ENCODE data around the gene ACTG2.
"Not testable (repeated sequence)": the region's sequence is repeated elsewhere in the genome, so short reads cannot be mapped to it uniquely, and the experiment has no call there.

Gene ACTG2

DNA sequence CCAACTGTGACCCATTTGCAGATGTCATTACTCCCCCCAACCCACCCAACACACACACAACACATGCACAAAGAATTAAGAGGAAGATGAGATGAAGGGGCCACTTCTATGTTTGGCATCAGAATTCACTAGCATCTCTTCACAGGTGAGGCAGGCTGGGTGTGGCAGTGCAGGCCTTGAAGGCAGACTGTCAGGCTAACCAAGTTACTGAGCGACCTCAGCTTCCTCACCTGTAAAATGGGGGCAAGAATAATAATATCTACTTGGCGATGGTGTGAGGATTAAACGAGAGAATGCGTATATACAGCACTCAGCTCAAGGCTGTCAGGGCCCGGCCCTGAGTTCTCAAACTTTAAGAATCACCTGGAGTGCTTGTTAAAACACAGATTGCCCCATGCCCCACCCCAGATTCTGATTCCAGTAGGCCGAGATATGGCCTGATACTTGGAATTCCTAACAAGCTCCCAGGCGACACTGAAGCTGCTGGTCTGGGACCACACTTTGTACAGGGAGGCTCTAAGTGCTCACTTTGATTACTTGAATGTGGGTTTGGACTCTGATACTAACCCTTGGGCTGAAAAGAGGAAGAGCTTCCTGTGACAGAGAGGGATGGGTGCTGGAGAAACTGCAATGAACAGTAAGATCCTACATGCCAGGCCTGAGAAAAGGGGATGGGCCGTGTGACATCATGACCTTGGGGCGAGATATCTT lies 1.1 kb downstream of the ACTG2 start:
- no peak for DNase-seq

DNA sequence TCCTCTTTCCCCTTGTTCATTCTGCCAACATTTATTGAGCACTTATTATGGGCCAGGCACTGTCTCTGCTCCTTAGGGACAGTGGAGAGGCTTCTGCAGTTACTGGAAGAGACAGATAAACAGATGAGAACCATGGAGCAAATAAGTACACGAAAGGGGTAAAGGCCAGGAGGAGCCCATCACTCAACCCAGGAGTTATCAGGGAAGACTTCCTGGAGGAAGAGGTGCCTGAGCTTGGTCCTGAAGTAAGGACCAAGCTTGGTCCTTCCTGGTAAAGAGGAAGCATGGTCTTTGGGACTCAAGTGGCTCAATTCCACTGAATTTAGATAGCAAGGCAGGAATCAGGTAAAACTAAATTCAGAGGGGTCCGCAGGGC lies 1.7 kb downstream of the ACTG2 start:
- DNase-seq = no peak

DNA sequence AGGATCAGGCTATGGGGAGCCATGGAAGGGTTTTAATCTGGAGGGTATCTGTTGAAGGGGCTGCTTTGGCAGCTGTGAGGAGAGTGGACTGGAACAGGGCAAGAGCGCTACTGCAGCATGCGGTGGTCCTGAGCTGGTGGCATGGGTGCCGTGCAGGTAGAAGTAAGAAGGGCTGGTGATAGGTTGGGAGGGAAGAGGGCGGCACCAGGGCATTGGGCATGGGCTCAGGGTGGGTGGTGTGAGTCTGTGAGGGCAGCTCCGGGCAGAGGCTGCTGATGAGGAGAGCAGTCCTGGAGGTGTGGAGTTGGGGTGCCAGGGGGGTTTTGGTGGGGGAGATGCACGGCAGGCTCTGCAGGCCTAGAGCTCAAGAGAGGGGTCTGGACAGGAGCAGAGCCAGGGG lies 2.1 kb downstream of the ACTG2 start:
- DNase-seq = no peak

DNA sequence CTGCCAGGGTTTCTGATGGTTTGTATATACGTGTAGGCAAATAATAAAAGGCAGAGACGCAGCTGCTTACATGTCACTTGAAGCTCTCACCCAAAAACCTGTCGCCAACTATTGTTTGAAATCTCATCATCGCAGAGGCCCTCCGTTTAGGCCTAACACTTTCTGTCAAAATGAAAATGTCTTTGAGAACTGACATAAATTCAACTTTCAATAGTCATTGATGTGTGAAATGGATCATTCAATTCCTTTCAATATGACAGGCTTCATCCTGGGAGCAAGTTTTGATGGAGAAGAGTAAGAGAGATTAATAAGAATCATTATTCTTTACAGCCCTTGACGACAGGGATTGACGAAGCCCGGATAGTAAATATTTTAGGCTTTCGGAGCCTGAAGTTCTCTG lies 2.7 kb downstream of the ACTG2 start:
- DNase-seq = no peak

DNA sequence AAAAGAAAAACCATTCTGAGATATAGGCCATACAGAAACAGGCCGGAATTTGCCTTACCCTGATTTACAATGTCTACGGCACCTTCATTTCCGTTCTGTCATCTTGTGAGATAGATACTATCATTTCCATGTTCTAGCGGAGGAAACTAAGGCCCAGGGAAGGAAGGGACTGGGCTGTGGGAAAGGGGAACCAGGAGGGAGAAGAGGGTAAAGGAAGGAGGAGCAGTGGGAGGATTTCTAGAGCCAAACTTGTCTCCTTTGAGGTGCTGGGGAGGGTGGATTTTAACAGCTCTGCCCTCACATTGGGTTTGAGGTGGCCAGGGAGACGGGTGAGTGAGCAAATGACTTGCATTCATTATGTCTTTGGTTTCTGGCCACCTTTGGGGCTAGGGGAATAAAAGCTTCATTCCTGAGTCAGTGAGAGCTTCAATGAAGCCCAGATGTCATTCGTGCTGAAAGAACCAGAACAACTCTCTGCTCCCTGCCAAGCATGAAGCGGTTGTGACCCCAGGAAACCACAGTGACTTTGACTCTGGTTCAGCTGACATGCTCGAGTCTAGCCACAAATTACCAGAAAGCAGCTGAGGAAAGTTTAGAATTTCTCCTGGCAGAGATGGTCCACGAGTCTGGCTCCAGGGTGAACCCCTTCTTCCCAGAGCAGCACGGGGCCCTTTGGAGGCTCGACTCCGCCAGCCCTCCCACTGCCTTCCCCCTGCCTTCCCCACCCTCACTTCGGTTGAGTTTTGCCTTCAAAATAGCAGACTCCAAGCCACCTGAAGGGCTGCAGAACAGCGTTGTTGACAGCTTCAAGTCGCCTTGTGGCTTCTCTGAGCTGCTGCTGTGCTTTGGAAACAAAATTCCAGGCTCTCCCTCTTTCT lies 3.8 kb downstream of the ACTG2 start:
- no peak for DNase-seq

DNA sequence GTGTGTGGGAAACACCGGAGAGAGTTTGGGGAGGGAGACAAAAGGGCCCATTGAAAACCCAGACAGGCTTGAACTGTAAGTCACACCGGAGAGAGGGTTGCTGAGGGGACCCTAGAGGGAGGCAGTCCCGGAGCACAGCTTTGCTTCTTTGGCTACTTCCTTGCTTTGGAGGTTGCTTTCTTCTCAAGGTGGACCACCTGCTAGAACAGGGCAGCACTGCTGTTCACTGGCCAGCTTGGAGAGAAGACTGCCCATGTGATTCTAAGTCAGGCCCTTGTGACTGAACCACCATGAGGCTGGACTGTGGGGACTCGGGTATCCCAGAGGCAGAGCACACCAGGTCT lies 4.4 kb downstream of the ACTG2 start:
- no peak for DNase-seq

DNA sequence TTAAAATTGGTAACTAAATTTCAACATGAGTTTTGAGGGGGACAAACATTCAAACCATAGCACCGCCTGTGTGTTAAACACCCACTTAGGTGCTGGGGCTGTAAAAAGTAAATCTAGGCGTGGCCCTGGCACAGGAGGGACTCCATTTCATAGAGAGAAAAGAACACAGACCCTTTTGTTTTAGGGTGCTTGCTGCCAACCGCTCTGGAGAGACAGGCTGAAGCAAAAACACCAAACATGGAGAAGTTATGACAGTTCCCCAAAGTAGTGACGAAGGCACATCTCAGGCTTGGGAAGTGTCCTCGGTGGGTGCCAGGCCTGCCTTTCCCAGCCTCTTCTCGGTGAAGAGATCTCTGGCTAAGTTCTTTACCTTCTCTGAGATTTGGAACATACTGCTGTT lies 5.1 kb downstream of the ACTG2 start:
- DNase-seq = no peak

DNA sequence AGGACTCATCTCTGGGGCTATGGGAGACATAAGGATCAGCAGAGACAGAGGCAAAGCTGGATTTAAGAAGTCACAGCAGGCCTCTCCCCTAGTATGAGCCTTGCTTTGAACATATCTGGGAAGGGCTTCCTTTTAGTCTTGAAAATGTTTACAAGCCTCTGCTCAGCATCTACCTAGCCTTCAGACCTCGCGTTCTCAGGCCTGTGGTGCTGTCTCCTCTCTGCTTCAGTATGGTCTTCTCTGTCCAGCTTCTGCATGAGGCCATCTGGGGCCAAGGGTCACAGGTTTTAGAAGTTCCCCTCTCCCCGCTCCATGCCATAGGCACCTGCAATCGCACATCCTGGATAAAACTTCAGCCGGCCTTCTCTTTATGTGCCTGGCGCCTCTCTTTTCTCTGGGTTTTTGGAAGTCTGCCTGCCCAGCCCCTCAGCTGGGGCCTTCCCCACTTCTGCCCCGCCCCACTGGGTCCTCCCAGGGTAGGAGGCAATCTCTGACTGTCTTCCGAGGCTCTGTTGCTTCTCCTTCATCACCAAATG lies 7.1 kb downstream of the ACTG2 start:
- no peak for DNase-seq

DNA sequence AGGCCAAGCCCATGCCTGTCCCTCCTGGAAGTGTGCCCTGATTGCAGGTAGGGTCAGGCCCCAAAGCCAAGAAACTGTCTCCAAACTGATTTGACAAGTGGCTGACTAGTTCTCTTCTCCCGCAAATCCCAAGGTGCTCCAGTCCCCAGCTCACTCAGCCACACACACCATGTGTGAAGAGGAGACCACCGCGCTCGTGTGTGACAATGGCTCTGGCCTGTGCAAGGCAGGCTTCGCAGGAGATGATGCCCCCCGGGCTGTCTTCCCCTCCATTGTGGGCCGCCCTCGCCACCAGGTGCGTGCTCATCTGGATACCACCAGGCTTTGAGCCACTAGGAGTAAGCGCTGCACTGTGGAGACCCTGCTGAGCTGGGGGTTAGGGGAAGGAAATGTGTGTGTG lies 8.3 kb downstream of the ACTG2 start:
- no peak for DNase-seq

DNA sequence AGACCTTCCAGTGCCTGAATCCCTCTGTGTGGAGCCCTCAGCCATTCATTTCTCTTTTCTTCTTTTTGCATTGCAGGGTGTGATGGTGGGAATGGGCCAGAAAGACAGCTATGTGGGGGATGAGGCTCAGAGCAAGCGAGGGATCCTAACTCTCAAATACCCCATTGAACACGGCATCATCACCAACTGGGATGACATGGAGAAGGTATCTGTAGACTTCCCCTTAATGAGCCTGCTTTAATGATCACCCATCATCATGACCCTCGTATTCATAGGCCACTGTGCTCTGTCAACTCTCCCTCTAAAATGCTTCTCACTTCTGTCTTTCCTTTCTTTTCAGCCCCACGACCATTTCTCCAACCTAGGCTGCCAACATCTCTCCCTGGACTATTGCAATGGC lies 9.5 kb downstream of the ACTG2 start:
- DNase-seq = no peak

DNA sequence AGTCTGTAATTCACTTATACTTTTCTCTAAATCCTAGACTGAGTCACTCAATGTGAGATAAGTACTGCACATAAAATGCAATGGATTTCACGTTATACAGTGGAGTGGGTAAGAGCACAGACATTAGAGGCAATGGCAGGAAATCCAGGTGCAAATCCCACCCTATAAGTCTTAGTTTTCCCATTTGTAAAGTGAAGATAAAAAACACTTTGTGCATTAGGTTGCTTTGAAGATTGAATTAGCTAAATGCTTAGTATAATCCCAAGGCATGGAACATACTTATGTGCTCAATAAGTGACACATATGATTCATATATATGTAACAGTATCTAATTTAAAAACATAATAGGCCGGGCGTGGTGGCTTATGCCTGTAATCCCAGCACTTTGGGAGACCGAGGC lies 10.5 kb downstream of the ACTG2 start:
- no peak for DNase-seq

DNA sequence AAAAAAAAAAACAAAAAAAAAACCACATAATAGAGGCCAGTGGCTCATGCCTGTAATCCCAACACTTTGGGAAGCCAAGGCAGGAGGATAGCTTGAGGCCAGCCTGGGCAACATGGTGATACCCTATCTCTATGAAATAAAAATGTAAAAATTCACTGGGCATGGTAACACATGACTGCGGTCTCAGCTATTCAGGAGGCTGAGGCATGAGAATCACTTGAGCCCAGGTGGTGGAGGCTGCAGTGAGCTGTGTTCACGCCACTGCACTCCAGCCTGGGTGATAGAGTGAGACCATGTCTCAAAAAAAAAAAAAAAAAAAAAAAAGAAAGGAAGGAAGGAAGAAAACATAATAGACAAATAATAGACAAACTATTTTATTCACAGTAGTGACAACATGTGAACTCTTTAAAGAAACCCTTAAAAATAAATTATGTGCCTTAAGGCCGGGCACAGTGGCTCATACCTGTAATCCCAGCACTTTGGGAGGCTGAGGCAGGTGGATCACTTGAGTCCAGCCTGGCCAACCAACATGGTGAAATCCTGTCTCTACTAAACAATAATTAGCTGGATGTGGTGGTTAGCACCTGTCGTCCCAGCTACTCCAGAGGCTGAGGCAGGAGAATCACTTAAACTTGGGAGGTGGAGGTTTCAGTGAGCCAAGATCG lies 11.3 kb downstream of the ACTG2 start:
- DNase-seq = not testable (repeated sequence)

DNA sequence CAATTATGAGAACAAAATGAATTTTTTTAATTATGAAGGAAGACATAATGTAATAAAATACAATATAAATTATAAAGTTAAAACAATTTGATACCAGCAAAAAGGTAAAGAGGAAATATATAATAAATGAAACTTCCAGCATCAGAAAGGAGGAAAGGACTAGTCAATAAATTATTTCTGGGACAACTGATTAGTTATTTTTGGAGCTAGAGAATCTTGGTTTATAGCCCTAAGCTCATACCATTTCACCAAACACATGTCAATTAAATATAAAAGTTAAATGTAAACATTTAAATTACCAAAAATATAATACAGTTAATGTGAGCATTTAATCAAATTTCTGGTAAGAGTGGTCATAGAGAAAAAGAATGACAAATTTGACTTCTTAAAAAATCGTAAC lies 12.1 kb downstream of the ACTG2 start:
- no peak for DNase-seq

DNA sequence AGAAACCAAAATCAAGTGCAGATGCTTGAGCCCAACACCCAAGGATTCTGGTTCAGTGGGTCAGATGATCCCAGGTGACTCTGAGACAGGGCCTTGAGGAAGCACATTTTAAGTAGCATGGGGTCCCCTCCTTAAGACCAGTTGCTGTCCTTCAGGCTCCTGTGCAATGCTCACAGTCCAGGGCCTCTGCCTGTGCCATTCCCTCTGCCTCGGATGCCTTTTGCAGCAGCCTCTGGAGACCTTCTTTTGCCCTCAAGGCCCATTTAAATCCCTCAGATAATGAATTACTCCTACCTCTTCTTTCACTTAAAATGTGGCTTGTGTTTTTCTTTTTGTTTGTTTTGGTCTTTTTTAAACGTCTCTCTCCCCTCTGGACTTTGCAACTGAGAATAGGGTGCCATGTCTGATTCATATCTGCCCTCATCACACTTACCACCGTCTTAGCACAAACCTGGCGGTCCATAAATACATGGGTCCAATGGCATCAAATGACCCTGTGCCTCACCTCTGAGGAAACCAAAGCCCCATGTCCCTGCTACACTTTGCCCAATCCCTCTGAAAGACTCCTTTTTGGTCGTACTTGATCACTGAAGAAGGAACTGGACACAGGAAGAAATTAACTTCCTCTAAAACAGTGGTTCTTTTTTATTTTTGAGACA lies 14.2 kb downstream of the ACTG2 start:
- no peak for DNase-seq

DNA sequence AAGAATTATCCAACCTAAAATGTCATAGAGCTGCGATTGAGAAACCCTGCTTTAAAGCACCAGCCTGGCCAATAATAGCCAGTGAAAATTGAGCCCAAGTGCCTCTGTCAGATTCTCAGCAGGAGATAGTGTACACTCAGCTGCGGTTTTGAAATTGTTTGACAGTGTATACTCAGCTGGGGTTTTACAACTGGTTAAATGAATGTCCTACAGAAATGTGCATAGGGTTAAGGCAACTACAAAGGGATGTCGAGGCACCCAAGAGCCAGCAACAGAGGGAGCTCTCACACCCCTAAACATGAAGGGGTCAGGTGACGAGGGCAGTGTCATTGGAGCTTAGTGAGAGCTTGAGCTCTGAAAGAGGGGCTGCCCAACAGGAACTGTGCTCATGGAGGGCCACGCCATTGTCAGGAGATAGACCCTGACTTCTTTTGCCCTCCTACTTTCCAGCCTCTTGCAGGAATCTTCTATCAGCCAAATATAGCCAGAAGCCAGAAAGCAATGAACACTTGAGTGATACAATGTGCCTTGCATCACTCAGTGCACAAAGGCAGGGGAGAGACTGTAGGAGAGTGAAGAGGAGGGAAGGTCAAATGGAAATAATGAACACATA lies 15.1 kb downstream of the ACTG2 start:
- no peak for DNase-seq

DNA sequence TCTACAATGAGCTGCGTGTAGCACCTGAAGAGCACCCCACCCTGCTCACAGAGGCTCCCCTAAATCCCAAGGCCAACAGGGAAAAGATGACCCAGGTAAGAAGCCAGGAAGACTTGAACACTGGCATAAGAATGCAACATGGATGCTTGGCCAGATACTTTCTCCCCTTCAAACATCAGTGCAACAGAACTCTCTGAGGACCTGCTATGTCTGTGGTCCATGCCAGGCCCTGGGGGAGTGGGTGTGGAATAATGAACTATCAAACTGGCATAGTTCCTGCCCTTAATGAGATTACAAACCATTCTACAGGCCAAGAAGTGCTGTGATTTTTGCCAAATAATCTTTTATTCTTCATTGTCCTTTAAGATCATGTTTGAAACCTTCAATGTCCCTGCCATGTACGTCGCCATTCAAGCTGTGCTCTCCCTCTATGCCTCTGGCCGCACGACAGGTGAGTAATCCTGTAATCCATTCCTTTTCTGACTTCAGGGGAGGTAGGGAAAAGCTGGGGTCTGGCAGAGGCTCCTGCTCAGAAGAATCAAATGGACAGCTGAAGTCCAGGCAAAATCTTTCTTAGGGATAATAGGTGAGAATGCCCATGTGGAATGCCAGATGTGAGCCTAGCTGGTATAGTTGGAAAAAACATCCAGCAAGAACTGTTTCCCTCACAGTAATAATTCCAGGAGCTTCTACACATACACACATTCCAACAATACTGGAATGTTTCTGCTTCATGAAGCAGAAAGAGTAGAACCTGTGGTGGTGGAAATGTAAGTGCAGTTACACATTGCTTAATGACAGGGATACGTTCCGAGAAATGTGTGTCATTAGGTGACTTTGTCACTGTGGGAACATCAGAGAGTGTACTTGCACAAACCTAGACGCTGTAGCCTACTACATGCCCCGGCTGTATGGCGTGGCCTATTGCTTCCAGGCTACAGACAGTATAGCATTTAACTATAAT lies 16.2 kb downstream of the ACTG2 start:
- DNase-seq = no peak

DNA sequence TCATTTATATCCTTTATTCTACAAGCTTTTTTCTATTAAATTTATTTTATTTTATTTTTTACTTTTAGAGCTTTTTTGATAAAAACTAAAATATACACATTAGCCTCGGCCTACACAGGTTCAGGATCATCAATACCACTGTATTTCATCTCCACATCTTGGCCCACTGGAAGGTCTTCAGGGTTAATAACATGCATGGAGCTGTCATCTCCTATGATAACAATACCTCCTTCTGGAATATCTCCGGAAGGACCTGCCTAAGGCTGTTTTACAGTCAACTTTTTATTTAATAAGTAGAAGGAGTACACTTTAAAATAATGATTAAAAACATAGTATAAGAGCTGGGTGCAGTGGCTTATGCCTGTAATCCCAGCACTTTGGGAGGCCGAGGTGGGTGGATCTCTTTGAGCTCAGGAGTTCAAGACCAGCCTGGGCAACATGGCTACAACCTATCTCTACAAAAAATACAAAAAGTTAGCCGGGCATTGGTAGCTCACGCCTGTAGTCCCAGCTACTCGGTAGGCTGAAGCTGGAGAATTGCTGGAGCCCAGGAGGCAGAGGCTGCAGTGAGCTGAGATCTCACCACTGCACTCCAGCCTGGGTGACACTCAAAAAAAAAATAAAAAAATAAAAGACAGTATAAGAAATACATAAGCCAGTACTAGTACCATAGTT lies 18.2 kb downstream of the ACTG2 start:
- no peak for DNase-seq

DNA sequence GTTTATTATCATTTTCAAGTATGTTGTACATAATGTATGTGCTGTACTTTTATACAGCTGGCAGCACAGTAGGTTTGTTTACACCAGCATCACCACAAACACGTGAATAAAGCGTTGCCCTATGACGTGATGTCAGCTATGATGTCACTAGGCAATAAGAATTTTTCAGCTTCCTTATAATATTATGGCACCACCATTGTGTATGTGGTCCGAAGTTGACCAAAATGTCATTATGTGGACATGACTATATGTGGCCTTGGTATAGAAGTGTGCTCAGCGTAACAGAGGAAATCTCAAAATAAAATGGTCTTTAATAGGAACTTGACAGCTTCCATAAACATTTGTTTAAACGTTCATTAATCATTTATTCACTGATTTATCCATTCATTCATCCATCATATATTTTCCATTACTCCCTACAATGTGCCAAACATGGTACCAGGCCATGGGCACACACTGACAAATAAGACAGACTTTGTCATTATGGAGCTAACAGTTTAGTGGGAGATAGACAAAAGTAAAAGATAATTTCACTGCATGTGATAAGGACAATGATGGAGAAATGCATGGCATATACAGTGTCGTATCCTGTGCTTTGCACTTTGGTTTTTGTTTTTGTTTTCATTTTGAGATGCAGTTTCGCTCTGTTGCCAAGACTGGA lies 18.9 kb downstream of the ACTG2 start:
- no peak for DNase-seq

DNA sequence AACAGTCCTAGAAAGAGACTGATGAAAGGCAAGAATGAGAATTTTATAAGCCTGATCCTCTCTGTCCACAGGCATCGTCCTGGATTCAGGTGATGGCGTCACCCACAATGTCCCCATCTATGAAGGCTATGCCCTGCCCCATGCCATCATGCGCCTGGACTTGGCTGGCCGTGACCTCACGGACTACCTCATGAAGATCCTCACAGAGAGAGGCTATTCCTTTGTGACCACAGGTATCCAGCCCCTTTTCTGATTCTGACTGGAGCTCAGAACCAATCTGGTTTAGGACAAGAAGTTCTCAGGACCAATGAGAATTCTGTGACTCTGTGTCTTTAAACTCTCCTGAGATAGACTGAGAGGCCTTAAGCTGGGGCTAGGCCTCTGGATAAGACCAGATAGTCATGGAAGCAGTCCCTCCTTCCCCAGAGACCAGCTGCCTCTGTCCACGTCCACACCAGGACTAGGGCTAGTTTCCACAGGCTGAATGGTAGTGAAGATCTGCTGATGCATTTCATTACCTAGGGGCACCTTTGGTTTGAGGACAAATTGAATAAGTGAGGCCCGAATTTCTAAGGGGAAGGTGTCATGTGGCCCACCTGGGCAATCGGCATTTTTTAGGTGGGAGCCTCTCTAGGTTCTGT lies 20.7 kb downstream of the ACTG2 start:
- no peak for DNase-seq

DNA sequence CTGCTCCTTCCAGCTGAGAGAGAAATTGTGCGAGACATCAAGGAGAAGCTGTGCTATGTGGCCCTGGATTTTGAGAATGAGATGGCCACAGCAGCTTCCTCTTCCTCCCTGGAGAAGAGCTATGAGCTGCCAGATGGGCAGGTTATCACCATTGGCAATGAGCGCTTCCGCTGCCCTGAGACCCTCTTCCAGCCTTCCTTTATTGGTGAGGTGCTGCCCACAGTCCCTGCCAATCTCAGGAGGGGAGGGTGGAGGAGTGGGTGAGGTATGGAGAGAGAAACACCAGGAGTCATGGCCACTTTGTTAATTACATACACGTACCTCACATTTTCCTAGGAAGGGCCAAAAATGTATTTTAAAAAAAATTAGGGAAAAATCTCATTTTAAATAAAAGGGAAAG lies 21.9 kb downstream of the ACTG2 start:
- DNase-seq = no peak
